Measurements from ENCODE around the gene UBAP1.
"Not testable (repeated sequence)": the region's sequence is repeated elsewhere in the genome, so short reads cannot be mapped to it uniquely, and the experiment has no call there.

Gene UBAP1

DNA sequence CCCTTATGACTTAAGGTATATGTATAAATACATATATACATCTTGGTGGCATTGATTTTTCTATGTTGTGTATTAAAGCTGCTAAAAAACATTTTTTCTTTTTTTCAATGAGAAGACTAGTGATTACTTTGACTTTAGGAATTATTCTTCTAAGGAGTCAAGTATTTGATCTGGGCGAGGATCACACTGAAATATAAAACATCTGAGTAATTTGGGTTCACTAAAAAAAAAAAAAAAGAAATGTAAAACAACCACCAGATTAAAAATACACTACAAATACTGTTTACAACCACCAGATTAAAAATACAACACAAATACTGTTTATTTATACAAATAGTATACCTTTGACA lies 9.0 kb downstream of the UBAP1 start:
- no peak overlapping the region for H3K4me3 ChIP-seq (ENCODE audit: low read length)
- H3K9ac ChIP-seq (ENCODE audit: low read length): no peak overlapping the region
- H3K9me2 ChIP-seq (replicated peaks; ENCODE audit: insufficient read depth, low read length): no peaks in the 10 kb centered on the region
- H3K4me1 ChIP-seq (ENCODE audit: low read length): peaks cover 4% of the 10 kb centered on the region; the same call in 1 of the 2 replicates
- H3K27ac ChIP-seq (ENCODE audit: low read length): no peak overlapping the region
- TF ChIP-seq EZH2phosphoT487 (IDR thresholded peaks at IDR 0.05; ENCODE audit: low read length) (no peak), EZH2 (optimal IDR thresholded peaks at IDR 0.05; ENCODE audit: low read depth, low read length) (no peak)
- TF ChIP-seq, protein P1, sequence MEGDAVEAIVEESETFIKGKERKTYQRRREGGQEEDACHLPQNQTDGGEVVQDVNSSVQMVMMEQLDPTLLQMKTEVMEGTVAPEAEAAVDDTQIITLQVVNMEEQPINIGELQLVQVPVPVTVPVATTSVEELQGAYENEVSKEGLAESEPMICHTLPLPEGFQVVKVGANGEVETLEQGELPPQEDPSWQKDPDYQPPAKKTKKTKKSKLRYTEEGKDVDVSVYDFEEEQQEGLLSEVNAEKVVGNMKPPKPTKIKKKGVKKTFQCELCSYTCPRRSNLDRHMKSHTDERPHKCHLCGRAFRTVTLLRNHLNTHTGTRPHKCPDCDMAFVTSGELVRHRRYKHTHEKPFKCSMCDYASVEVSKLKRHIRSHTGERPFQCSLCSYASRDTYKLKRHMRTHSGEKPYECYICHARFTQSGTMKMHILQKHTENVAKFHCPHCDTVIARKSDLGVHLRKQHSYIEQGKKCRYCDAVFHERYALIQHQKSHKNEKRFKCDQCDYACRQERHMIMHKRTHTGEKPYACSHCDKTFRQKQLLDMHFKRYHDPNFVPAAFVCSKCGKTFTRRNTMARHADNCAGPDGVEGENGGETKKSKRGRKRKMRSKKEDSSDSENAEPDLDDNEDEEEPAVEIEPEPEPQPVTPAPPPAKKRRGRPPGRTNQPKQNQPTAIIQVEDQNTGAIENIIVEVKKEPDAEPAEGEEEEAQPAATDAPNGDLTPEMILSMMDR (IDR thresholded peaks at IDR 0.05; ENCODE audit: low read length): no peak
- H3K9me3 ChIP-seq (replicated peaks; ENCODE audit: insufficient read depth, low read length): no peaks in the 10 kb centered on the region
- no peak for DNase-seq
- no peaks in the 10 kb centered on the region for H3K36me3 ChIP-seq (replicated peaks; ENCODE audit: insufficient read depth, low read length)
- no peaks in the 10 kb centered on the region for H3F3A ChIP-seq (ENCODE audit: insufficient read depth, low read length)
- H3K79me2 ChIP-seq (ENCODE audit: low read length): peaks cover 88% of the 10 kb centered on the region
- peaks cover 2% of the 10 kb centered on the region; the same call in 1 of the 2 replicates for H4K20me1 ChIP-seq (ENCODE audit: insufficient read depth, low read length)
- H3K27me3 ChIP-seq (replicated peaks; ENCODE audit: insufficient read depth, low read length): no peaks in the 10 kb centered on the region
- no peak overlapping the region for H3K4me2 ChIP-seq (ENCODE audit: low read depth, low read length)
- no peak overlapping the region for H2AFZ ChIP-seq (ENCODE audit: low read length)

DNA sequence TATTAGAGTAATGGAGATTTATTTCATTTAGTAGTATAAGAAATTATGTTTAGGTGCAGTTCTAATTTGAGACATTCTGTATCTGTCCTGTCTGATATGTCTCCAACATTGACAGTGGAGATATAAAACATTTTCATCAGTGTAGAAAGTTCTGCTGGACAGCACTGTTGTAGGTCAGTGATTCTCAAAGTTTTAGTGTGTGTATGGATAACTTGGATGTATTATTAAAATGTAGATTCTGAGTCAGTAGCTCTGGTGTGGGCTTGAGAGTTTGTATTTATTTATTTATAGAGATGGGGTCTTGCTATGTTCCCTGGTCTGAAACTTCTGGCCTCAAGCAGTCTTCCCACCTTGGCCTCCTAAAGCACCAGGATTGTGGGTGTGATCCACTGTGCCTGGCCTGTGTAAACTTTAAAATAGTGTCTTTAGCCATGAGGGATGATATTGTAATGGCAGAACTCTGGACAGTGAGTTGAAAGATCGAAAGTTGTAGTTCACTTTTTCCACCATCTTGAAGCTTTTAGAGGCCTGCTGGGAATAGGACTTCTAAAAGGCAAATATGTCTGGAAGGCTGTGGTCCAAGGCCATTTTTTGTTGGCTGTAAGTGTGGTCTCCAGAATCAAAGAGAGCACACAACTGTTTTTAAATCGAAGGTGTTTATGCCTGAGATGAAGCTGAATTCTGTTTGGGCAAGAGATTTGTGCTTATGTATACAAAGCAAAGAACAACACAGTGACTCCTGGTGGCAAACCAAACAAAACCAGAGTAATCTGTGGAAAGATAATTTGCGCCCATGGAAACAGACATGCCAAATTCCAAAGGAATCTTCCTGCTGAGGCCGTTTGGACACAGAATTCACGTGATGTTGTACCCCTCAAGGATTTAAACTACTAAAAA lies 12.4 kb downstream of the UBAP1 start:
- DNase-seq: no peak

DNA sequence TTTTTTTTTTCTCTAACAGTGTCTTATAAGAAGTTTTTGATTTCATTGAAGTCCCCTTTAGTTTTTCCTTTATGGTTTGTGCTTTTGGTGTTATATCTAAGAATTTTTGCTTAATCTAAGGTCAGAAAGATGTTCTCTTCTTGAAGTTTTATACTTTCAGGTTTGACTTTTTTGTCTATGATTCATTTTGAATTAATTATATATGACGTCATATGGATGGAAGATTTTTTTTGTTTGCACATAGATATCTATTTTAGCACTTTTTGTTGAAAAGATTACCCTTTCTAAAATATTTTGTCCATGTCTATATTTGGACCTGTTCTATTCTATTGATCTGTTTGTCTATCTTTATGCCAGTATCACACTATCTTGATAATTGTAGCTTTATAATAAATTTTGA lies 16.3 kb downstream of the UBAP1 start:
- H4K20me1 ChIP-seq (ENCODE audit: insufficient read depth, low read length): peaks cover 5% of the 10 kb centered on the region; the same call in 1 of the 2 replicates
- DNase-seq: no peak
- H3K9me2 ChIP-seq (replicated peaks; ENCODE audit: insufficient read depth, low read length): no peaks in the 10 kb centered on the region
- no peak overlapping the region for H2AFZ ChIP-seq (ENCODE audit: low read length)
- H3F3A ChIP-seq (ENCODE audit: insufficient read depth, low read length): no peaks in the 10 kb centered on the region
- H3K4me1 ChIP-seq (ENCODE audit: low read length): 0 out of 2 replicates have a peak, but pooled peaks cover 5% of the 10 kb centered on the region
- no peak for TF ChIP-seq EZH2 (optimal IDR thresholded peaks at IDR 0.05; ENCODE audit: low read depth, low read length)
- TF ChIP-seq, protein P1 (IDR thresholded peaks at IDR 0.05; ENCODE audit: low read length): no peak
- TF ChIP-seq EZH2phosphoT487 (IDR thresholded peaks at IDR 0.05; ENCODE audit: low read length): no peak
- H3K9ac ChIP-seq (ENCODE audit: low read length): no peak overlapping the region
- H3K27me3 ChIP-seq (replicated peaks; ENCODE audit: insufficient read depth, low read length): no peaks in the 10 kb centered on the region
- H3K9me3 ChIP-seq (replicated peaks; ENCODE audit: insufficient read depth, low read length): no peaks in the 10 kb centered on the region
- no peak overlapping the region for H3K4me2 ChIP-seq (ENCODE audit: low read depth, low read length)
- no peak overlapping the region for H3K27ac ChIP-seq (ENCODE audit: low read length)
- H3K79me2 ChIP-seq (ENCODE audit: low read length): peaks cover 81% of the 10 kb centered on the region
- H3K4me3 ChIP-seq (ENCODE audit: low read length): no peak overlapping the region
- H3K36me3 ChIP-seq (replicated peaks; ENCODE audit: insufficient read depth, low read length): no peaks in the 10 kb centered on the region

More for the DNA sequence above, 12.4 kb downstream of the UBAP1 start:
- no peak overlapping the region for H3K9ac ChIP-seq (ENCODE audit: low read length)
- H4K20me1 ChIP-seq (ENCODE audit: insufficient read depth, low read length): peaks cover 5% of the 10 kb centered on the region; the same call in 1 of the 2 replicates
- no peak overlapping the region for H3K4me3 ChIP-seq (ENCODE audit: low read length)
- H3K79me2 ChIP-seq (ENCODE audit: low read length): peaks cover 89% of the 10 kb centered on the region
- no peaks in the 10 kb centered on the region for H3K9me2 ChIP-seq (replicated peaks; ENCODE audit: insufficient read depth, low read length)
- no peaks in the 10 kb centered on the region for H3F3A ChIP-seq (ENCODE audit: insufficient read depth, low read length)
- H3K36me3 ChIP-seq (replicated peaks; ENCODE audit: insufficient read depth, low read length): no peaks in the 10 kb centered on the region
- 0 out of 2 replicates have a peak, but pooled peaks cover 5% of the 10 kb centered on the region for H3K4me1 ChIP-seq (ENCODE audit: low read length)
- H3K27me3 ChIP-seq (replicated peaks; ENCODE audit: insufficient read depth, low read length): no peaks in the 10 kb centered on the region
- no peaks in the 10 kb centered on the region for H3K9me3 ChIP-seq (replicated peaks; ENCODE audit: insufficient read depth, low read length)
- no peak for TF ChIP-seq EZH2 (optimal IDR thresholded peaks at IDR 0.05; ENCODE audit: low read depth, low read length)
- TF ChIP-seq, protein P1 (IDR thresholded peaks at IDR 0.05; ENCODE audit: low read length): 0 out of 2 replicates have a peak, but pooled peaks have one; percentile 8
- no peak overlapping the region for H3K27ac ChIP-seq (ENCODE audit: low read length)
- no peak overlapping the region for H3K4me2 ChIP-seq (ENCODE audit: low read depth, low read length)
- H2AFZ ChIP-seq (ENCODE audit: low read length): no peak overlapping the region

DNA sequence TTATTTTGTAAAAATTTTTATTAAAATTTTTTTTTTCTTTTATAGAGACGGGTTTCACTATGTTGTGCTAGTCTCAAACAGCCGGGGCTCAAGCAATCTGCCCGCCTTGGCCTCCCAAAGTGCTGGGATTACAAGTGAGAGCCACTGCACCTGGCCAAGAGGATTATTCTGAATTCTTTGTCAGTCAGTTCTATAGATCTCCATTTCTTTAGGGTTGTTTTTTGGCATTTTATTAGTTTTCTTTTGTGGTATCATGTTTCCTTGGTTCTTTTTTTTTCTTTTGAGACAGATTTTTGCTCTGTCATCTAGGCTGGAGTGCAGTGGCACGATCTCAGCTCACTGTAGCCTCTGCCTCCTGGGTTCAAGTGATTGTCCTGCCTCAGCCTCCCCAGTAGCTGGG lies 18.4 kb downstream of the UBAP1 start:
- H3K4me2 ChIP-seq (ENCODE audit: low read depth, low read length); H3K4me1 ChIP-seq (ENCODE audit: low read length); H3K27ac ChIP-seq (ENCODE audit: low read length); H2AFZ ChIP-seq (ENCODE audit: low read length); H3K9me3 ChIP-seq (replicated peaks; ENCODE audit: insufficient read depth, low read length); H3K9me2 ChIP-seq (replicated peaks; ENCODE audit: insufficient read depth, low read length); H3F3A ChIP-seq (ENCODE audit: insufficient read depth, low read length); H3K9ac ChIP-seq (ENCODE audit: low read length); H3K27me3 ChIP-seq (replicated peaks; ENCODE audit: insufficient read depth, low read length); H4K20me1 ChIP-seq (ENCODE audit: insufficient read depth, low read length); DNase-seq; H3K4me3 ChIP-seq (ENCODE audit: low read length); H3K36me3 ChIP-seq (replicated peaks; ENCODE audit: insufficient read depth, low read length): not testable (repeated sequence)
- H3K79me2 ChIP-seq (ENCODE audit: low read length): peaks cover 80% of the 10 kb centered on the region
